Measurements from ENCODE around the gene PLA2G5. TPM values are rescaled to one million over a fixed set of nuclear protein-coding genes. Genes with fewer than 3 reads are reported as not detected.

The PLA2G5 gene
- total and polyA plus RNA-seq, 2 of the 4 experiments (the other 2 are of a cell fraction): not detected

DNA sequence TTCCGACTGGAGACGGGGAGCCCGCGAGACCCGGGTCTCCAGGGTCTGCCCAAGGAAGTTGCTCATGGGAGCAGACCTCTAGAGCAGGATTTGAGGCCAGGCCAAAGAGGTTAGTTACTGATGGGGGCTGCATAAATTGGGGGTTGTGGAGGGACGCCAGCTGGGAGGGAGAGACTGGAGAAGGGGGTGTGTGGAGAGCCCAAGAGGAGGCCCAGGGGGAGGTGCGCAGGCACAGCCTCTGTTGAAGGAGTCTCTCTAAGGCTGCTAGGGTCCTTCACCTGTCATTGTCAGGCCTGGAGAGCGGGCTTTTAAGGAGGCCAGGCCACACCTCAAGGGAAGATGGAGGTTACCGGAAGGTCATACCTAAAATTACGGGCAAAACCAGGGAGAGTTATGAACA, 363 bp downstream of the PLA2G5 start:
- Histone ChIP-seq H3K56ac (ENCODE audit: extremely low read depth, insufficient read depth, low read length) (no peak overlapping the region), H3K79me1 (ENCODE audit: low read depth in 1 of 2, low read length in 2 of 2) (no peaks in the 10 kb centered on the region), H2BK20ac (ENCODE audit: low read depth, low read length) (no peak overlapping the region), H3K23ac (ENCODE audit: low read depth, low read length) (no peak overlapping the region), H2AK9ac (replicated peaks; ENCODE audit: low read depth, low read length, poor library complexity) (no peak overlapping the region), H3K36me3 (ENCODE audit: control insufficient read depth, insufficient read depth, low read length) (no peaks in the 10 kb centered on the region), H3K27ac (ENCODE audit: insufficient read depth, low read length) (no peak overlapping the region), H3K4me2 (ENCODE audit: low read depth, low read length) (no peak overlapping the region), H3K18ac (ENCODE audit: low read depth, low read length) (no peak overlapping the region), H4K20me1 (ENCODE audit: insufficient read depth, low read length) (no peaks in the 10 kb centered on the region), H3K9me3 (ENCODE audit: control insufficient read depth, insufficient read depth, low read length) (no peaks in the 10 kb centered on the region), H3K4me1 (ENCODE audit: control insufficient read depth, insufficient read depth, low read length) (0 out of 2 replicates have a peak, but pooled peaks cover 2% of the 10 kb centered on the region), H3K9me1 (ENCODE audit: insufficient read depth, low read length) (no peaks in the 10 kb centered on the region), H3K9ac (ENCODE audit: low read depth, low read length) (no peak overlapping the region), H4K5ac (ENCODE audit: low read depth, low read length) (no peak overlapping the region), H3K27me3 (ENCODE audit: control insufficient read depth, insufficient read depth, low read length) (no peaks in the 10 kb centered on the region), H4K8ac (ENCODE audit: low read depth in 2 of 2, low read length in 2 of 2) (no peak overlapping the region), H3K4ac (ENCODE audit: low read depth, low read length) (no peak overlapping the region), H2AFZ (replicated peaks; ENCODE audit: low read length, poor library complexity) (no peak overlapping the region), H2BK120ac (ENCODE audit: low read depth, low read length) (no peak overlapping the region), H3K4me3 (ENCODE audit: insufficient read depth, low read depth, low read length) (no peak overlapping the region), H2BK15ac (ENCODE audit: low read depth, low read length) (no peak overlapping the region), H2AK5ac (ENCODE audit: low read depth, low read length) (no peak overlapping the region), H4K91ac (ENCODE audit: insufficient read depth, low read depth, low read length) (no peak overlapping the region), H2BK5ac (ENCODE audit: low read depth, low read length, poor library complexity, severe bottlenecking) (no peak overlapping the region), H3K14ac (replicated peaks; ENCODE audit: low read depth, low read length) (no peak overlapping the region)
- TF ChIP-seq POLR2A (IDR thresholded peaks at IDR 0.05; ENCODE audit: low read depth, low read length) (no peak), BHLHE40 (IDR thresholded peaks at IDR 0.05; ENCODE audit: low read depth, low read length) (no peak), SMC3 (IDR thresholded peaks at IDR 0.05; ENCODE audit: low read depth, low read length) (no peak)
- TF ChIP-seq, protein P1, sequence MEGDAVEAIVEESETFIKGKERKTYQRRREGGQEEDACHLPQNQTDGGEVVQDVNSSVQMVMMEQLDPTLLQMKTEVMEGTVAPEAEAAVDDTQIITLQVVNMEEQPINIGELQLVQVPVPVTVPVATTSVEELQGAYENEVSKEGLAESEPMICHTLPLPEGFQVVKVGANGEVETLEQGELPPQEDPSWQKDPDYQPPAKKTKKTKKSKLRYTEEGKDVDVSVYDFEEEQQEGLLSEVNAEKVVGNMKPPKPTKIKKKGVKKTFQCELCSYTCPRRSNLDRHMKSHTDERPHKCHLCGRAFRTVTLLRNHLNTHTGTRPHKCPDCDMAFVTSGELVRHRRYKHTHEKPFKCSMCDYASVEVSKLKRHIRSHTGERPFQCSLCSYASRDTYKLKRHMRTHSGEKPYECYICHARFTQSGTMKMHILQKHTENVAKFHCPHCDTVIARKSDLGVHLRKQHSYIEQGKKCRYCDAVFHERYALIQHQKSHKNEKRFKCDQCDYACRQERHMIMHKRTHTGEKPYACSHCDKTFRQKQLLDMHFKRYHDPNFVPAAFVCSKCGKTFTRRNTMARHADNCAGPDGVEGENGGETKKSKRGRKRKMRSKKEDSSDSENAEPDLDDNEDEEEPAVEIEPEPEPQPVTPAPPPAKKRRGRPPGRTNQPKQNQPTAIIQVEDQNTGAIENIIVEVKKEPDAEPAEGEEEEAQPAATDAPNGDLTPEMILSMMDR (conservative IDR thresholded peaks at IDR 0.05; ENCODE audit: low read depth, low read length): no peak
- dilution Hi-C loops (cut with HindIII; ENCODE audit: low sequenced_read_pairs, unreplicated experiment): no loop called here
- WGBS, 2 experiments (ENCODE audit: extremely low coverage in 2 of 2, insufficient read length in 1 of 2): 100% methylated on average over 2 of the region's 10 CpGs; no CpG with 5 or more reads in 1 of the 2 experiments
- in situ Hi-C loops (cut with MboI; ENCODE audit: low sequenced_read_pairs): no loop called here
- no peak for ATAC-seq (ENCODE audit: low read depth)
- intact Hi-C loops (cut with micrococcal nuclease): no loop called here
- BruUV-seq (replicated peaks): no TSS peak
- ChIA-PET POLR2A (ENCODE audit: unreplicated experiment) (no interaction called here), CTCF (no interaction called here)
- DNase-seq: no peak

All from IMR-90 (cell line).